Measurements from ENCODE around the gene GCNT3. TPM values are rescaled to one million over a fixed set of nuclear protein-coding genes. Genes with fewer than 3 reads are reported as not detected.

GCNT3 gene
- total RNA-seq, 1 donor from 2014 or later = not detected

GRCh38 chr15:59598461-59598860, 13.1 kb upstream of the GCNT3 start:
- Mint-ChIP-seq H3K9me3 (peaks cover 5% of the 10 kb centered on the region), H3K4me1 (no peaks in the 10 kb centered on the region), H3K4me3 (no peak overlapping the region), H3K36me3 (no peaks in the 10 kb centered on the region), H3K27me3 (ENCODE audit: insufficient read depth, low read depth) (peaks cover 2% of the 10 kb centered on the region), H3K27ac (no peak overlapping the region)
- no peaks in the 10 kb centered on the region for H3K36me3 ChIP-seq
- no peak overlapping the region for H3K9ac ChIP-seq
- H3K79me2 ChIP-seq (ENCODE audit: low read depth) = no peaks in the 10 kb centered on the region
- H3K9me3 ChIP-seq (ENCODE audit: low read depth) = no peaks in the 10 kb centered on the region
- H3K27ac ChIP-seq = no peak overlapping the region
- H3F3A ChIP-seq (ENCODE audit: low read depth) = no peaks in the 10 kb centered on the region
- no peak overlapping the region for H3K4me2 ChIP-seq
- no peak overlapping the region for H2AFZ ChIP-seq (replicated peaks)
- TF ChIP-seq CTCF (IDR thresholded peaks at IDR 0.05) = no peak
- no peak for TF ChIP-seq EZH2phosphoT487 (IDR thresholded peaks at IDR 0.05)
- TF ChIP-seq EZH2 (IDR thresholded peaks at IDR 0.05) = no peak
- H3K4me1 ChIP-seq = no peaks in the 10 kb centered on the region
- no peaks in the 10 kb centered on the region for H3K27me3 ChIP-seq
- H4K20me1 ChIP-seq (ENCODE audit: low read depth) = no peaks in the 10 kb centered on the region
- no peak overlapping the region for H3K4me3 ChIP-seq
- no peak for DNase-seq (ENCODE audit: low spot score)

GRCh38 chr15:59605994-59606393, 5.6 kb upstream of the GCNT3 start:
- H3K9ac ChIP-seq = no peak overlapping the region
- H3K4me3 Mint-ChIP-seq = no peak overlapping the region
- no peak for DNase-seq (ENCODE audit: low spot score)

GRCh38 chr15:59609730-59610712, 1.6 kb upstream of the GCNT3 start:
- Histone ChIP-seq H3K4me1 (no peaks in the 10 kb centered on the region), H3K27ac (no peak overlapping the region), H2AFZ (replicated peaks) (no peak overlapping the region), H3F3A (ENCODE audit: low read depth) (no peaks in the 10 kb centered on the region), H3K36me3 (no peaks in the 10 kb centered on the region), H3K9ac (no peak overlapping the region), H4K20me1 (ENCODE audit: low read depth) (no peaks in the 10 kb centered on the region), H3K4me2 (no peak overlapping the region), H3K79me2 (ENCODE audit: low read depth) (no peaks in the 10 kb centered on the region), H3K27me3 (no peaks in the 10 kb centered on the region), H3K4me3 (no peak overlapping the region), H3K9me3 (ENCODE audit: low read depth) (no peaks in the 10 kb centered on the region)
- no peak for DNase-seq (ENCODE audit: low spot score)
- Mint-ChIP-seq H3K9me3 (no peaks in the 10 kb centered on the region), H3K36me3 (no peaks in the 10 kb centered on the region), H3K4me1 (no peaks in the 10 kb centered on the region), H3K27me3 (ENCODE audit: insufficient read depth, low read depth) (peaks cover 11% of the 10 kb centered on the region), H3K27ac (no peak overlapping the region), H3K4me3 (no peak overlapping the region)
- TF ChIP-seq EZH2 (IDR thresholded peaks at IDR 0.05) (no peak), EZH2phosphoT487 (IDR thresholded peaks at IDR 0.05) (no peak), CTCF (IDR thresholded peaks at IDR 0.05) (no peak)

More at GRCh38 chr15:59605994-59606393, 5.6 kb upstream of the GCNT3 start:
- Histone ChIP-seq H3K4me1 (no peaks in the 10 kb centered on the region), H3K79me2 (ENCODE audit: low read depth) (no peaks in the 10 kb centered on the region), H2AFZ (replicated peaks) (no peak overlapping the region), H3K27ac (no peak overlapping the region), H3K9me3 (ENCODE audit: low read depth) (no peaks in the 10 kb centered on the region), H4K20me1 (ENCODE audit: low read depth) (no peaks in the 10 kb centered on the region), H3K4me2 (no peak overlapping the region), H3K4me3 (no peak overlapping the region), H3K36me3 (no peaks in the 10 kb centered on the region), H3F3A (ENCODE audit: low read depth) (no peaks in the 10 kb centered on the region), H3K27me3 (no peaks in the 10 kb centered on the region)
- no peaks in the 10 kb centered on the region for H3K4me1 Mint-ChIP-seq
- peaks cover 6% of the 10 kb centered on the region for H3K27me3 Mint-ChIP-seq (ENCODE audit: insufficient read depth, low read depth)
- no peak overlapping the region for H3K27ac Mint-ChIP-seq
- H3K9me3 Mint-ChIP-seq = peaks cover 8% of the 10 kb centered on the region
- TF ChIP-seq EZH2phosphoT487 (IDR thresholded peaks at IDR 0.05) (no peak), CTCF (IDR thresholded peaks at IDR 0.05) (no peak), EZH2 (IDR thresholded peaks at IDR 0.05) (no peak)
- no peaks in the 10 kb centered on the region for H3K36me3 Mint-ChIP-seq
